Mononuclear cell (primary cell): ENCODE results near the gene RBMX. TPM values are rescaled to one million over a fixed set of nuclear protein-coding genes. Genes with fewer than 3 reads are reported as not detected.

ENCODE experiments used
- H3K27me3 ChIP-seq: 2 replicates; pipeline ENCODE4 v1.6.0; 2011; ENCODE audit warnings: low read length, control low read depth; ENCODE audit not compliant: insufficient read depth
- H3K4me1 ChIP-seq: 2 replicates; pipeline ENCODE4 v1.5.1; 2011; ENCODE audit warnings: mild to moderate bottlenecking, low read length, control low read depth; ENCODE audit not compliant: insufficient read depth
- H3K4me3 ChIP-seq: 2 replicates; pipeline ENCODE4 v1.5.1; 2011; ENCODE audit warnings: mild to moderate bottlenecking, low read length, moderate library complexity
- H3K9me3 ChIP-seq: 2 replicates; pipeline ENCODE4 v1.5.1; 2011; ENCODE audit warnings: low read depth, mild to moderate bottlenecking, control low read depth, low read length
- total RNA-seq: library from RNA; depleted of rRNA; stranded (reverse); fragments of >200 nt; gene quantifications from one replicate; pipeline ENCODE4 v1.2.3, GENCODE V29; 2012

The RBMX gene
- total RNA-seq, 1 donor, result 402 TPM

DNA sequence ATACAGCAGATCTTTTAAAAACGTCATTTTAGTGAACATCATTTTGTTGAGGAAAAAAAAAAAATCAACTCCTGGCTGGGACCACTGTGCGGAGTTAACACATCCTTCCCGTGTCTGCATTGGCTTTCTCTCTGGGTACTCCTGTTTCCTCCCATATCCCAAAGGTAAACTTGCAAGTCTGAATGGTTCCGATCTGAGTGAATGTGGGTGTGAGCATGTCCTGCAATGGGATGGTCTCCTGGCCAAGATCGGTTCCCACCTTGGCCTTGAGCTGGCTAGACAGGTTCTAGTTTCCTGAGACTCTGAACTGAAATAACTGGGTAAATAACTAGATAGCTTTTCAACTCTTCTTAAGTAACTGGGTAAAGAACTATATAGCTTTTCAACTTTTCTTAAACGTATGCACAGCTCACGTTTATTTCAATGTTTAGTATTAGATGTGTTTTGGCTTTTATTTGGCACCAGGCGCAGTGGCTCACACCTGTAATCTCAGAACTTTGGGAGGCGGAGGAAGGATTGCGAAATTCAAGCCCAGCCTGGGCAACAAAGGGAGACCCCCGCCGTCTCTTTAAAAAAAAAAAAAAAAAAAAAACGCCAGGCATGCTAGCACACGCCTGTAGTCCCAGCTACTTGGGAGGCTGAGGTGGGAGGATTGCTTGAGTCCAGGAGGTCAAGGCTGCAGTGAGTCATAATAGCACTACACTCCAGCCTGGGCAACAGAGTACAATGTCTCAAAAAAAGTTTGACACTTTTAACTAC lies 14.0 kb downstream of the RBMX start:
- Histone ChIP-seq H3K9me3 (no peaks in the 10 kb centered on the region), H3K27me3 (no peaks in the 10 kb centered on the region)

DNA sequence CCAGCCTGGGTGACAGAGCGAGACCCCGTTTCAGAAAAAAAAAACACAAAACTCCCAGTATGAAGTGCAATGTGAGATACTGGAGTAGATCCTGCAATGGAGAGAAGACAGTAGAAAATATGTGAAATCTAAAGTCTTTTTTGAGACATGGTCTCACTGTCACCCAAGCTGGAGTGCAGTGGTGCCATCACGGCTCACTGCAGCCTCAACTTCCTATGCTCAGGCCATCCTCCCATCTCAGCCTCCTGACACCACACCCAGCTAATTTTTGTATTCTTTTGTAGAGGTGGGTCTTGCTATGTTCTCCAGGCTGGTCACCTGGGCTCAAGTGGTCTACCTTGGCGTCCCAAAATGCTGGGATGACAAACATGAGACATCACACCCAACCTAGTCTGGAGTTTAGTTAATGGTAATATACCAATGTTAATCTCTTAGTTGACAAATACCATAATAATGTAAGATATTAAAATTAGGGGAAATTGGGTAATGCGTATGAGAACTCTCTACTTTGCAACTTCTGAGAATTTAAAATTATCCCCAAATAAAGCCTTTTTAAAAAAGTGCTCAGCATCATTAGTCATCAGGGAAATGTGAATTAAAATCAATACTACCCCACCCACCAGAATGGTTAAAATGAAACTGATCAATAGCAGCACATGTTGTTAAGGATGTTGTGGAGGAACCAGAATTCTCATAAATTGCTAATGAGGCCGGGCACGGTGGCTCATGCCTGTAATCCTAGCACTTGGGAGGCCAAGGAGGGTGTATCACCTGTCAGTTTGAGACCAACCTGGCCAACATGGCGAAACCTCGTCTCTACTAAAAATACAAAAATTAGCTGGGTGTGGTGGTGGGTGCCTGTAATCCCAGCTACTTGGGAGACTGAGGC lies 15.0 kb downstream of the RBMX start:
- Histone ChIP-seq H3K9me3 (no peaks in the 10 kb centered on the region), H3K4me1 (peaks cover 5% of the 10 kb centered on the region), H3K4me3 (no peak overlapping the region), H3K27me3 (no peaks in the 10 kb centered on the region)

More for the DNA sequence above, 14.0 kb downstream of the RBMX start:
- H3K4me1 ChIP-seq, result peaks cover 5% of the 10 kb centered on the region
- H3K4me3 ChIP-seq, result no peak overlapping the region

DNA sequence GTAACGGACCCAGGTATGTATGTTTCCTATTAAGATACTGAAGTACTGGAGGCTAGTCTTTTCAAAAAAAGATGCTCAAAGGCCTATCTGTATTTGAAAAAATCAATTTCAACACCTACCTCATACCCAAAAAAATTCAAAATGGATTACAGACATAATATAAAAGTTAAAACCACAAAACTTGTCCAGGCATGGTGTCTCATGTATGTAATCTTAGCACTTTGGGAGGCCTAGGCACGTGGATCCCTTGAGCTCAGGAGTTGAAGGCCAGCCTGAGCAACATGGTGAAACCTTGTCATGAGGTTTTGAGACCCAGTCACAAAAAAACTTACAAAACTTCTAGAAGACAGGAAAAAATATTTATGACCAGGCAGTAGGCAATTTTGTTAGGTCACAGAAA lies 16.7 kb downstream of the RBMX start:
- Histone ChIP-seq H3K4me1 (no peaks in the 10 kb centered on the region), H3K9me3 (no peaks in the 10 kb centered on the region), H3K27me3 (no peaks in the 10 kb centered on the region), H3K4me3 (no peak overlapping the region)

DNA sequence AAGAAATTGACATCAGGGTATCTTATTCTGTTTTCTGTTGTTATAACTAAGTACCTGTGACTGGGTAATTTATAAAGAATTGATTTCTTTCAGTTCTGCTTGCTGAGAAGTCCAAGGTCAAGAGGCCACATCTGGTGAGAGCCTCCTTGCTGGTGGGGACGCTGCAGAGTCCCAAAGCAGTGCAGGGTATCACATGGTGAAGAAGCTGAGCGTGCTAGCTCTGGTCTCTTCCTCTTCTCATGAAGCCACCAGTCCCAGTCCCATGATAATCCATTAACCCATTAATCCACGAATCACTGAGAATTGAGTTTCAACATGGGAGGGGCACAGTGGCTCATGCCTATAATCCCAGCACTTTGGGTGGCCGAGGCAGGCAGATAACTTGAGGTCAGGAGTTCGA lies 18.0 kb downstream of the RBMX start:
- H3K4me1 ChIP-seq, result no peaks in the 10 kb centered on the region
- no peaks in the 10 kb centered on the region for H3K27me3 ChIP-seq
- H3K9me3 ChIP-seq, result no peaks in the 10 kb centered on the region
- no peak overlapping the region for H3K4me3 ChIP-seq

DNA sequence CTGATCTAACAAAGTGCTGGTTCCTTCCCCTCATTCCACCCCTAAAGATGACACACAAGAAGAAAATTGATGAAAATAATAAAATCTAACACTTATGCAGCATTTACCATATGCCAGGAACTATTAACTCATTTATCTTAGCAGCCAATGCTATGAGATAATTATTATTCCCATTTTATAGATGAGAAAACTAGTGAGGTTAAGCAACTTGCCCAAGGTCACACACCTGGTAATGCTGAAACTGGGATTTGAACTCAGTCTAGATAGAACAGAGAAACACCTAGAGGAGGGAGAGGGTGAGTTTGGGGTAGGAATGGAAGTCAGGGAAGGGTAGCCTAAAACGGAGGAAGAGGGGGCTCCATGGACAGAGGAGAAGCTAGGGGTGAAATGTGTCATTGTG lies 18.6 kb downstream of the RBMX start:
- H3K4me3 ChIP-seq, result no peak overlapping the region
- no peaks in the 10 kb centered on the region for H3K27me3 ChIP-seq
- peaks cover 4% of the 10 kb centered on the region for H3K4me1 ChIP-seq
- H3K9me3 ChIP-seq, result no peaks in the 10 kb centered on the region

DNA sequence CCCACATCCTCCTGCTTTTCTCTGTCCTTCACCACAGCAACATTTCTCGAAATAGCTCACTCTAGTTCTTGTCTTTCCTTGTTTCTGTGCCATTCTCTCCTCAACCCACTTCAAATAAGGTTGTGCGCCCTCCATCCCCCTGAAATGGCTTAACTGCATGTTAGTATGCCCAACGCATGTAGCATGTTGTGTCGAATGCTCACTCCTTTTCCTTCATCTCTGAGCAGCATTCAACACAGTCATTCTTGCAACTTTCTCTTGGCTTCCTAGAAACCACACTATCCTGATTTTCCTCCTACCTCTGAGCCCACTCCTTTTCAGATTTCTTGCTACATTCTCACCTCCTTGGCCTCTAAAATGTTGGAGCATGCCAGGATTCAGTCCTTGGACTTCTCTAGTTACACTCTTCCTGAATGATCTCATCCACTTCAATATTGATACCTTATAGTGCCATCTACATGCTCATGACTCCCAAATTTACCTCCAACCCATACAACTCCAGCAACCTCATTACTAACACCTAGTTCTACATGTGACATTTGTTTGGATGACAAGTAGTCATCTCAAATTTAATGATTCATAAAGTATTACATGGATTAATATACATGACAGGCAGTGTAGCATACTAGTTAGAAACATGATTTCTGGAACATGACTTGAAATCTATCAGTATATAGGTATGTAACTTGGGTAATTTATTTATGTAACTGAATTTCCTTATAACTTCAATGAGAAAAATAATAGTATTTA lies 22.3 kb downstream of the RBMX start:
- no peaks in the 10 kb centered on the region for H3K9me3 ChIP-seq
- H3K4me3 ChIP-seq, result no peak overlapping the region
- H3K27me3 ChIP-seq, result no peaks in the 10 kb centered on the region
- peaks cover 10% of the 10 kb centered on the region for H3K4me1 ChIP-seq

DNA sequence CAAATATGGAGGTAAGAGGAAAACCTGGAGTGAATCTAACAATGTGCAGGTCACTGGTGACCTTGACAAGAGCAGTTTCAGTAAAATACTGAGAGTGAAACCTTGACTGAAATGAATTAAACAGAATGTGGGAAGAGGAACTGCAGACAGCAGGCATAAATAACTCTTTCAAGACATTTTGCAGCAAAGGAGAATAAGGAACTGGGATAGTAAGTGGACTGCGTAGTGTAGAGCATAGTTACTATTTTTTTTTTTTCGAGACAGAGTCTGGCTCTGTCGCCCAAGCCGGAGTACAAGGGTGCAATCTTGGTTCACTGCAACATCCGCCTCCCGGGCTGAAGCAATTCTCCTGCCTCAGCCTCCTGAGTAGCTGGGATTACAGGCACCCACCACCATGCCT lies 24.0 kb downstream of the RBMX start:
- Histone ChIP-seq H3K27me3 (no peaks in the 10 kb centered on the region), H3K4me1 (peaks cover 10% of the 10 kb centered on the region), H3K9me3 (no peaks in the 10 kb centered on the region), H3K4me3 (no peak overlapping the region)

DNA sequence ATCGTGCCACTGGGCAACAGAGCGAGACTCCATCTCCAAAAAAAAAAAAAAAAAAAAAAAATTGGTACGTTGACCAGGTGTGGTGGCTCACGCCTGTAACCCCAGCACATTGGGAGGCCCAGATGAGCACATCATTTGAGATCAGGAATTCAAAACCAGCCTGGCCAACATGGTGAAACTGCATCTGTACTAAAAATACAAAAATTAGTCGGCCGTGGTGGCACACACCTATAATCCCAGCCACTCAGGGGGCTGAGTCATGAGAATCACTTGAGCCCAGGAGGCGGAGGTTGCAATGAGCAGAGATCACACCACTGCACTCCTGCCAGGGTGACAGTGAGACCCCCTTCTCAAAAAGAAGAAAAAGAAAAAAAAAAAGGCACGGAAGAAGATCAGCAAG lies 24.5 kb downstream of the RBMX start:
- no peak overlapping the region for H3K4me3 ChIP-seq
- peaks cover 10% of the 10 kb centered on the region for H3K4me1 ChIP-seq
- H3K9me3 ChIP-seq, result no peaks in the 10 kb centered on the region
- H3K27me3 ChIP-seq, result no peaks in the 10 kb centered on the region

DNA sequence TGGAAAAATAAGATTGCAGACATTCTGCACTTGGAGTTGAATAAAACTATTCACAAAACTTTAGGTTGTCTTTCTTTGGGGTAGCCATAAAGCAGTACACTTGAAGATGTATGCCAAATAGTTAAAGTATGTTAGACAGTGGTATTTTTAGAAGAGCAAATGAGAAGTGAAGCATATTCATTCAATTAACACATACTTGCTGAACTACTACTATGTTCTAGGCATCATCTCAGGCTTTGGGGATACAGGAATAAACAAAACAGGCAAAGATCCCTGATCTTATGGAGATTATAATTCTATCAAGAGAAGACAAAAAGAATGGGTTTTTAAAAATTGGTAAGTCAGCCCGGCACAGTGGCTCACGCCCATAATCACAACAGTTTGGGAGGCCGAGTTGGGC lies 29.0 kb downstream of the RBMX start:
- Histone ChIP-seq H3K4me3 (no peak overlapping the region), H3K9me3 (no peaks in the 10 kb centered on the region), H3K27me3 (no peaks in the 10 kb centered on the region), H3K4me1 (peaks cover 9% of the 10 kb centered on the region)

DNA sequence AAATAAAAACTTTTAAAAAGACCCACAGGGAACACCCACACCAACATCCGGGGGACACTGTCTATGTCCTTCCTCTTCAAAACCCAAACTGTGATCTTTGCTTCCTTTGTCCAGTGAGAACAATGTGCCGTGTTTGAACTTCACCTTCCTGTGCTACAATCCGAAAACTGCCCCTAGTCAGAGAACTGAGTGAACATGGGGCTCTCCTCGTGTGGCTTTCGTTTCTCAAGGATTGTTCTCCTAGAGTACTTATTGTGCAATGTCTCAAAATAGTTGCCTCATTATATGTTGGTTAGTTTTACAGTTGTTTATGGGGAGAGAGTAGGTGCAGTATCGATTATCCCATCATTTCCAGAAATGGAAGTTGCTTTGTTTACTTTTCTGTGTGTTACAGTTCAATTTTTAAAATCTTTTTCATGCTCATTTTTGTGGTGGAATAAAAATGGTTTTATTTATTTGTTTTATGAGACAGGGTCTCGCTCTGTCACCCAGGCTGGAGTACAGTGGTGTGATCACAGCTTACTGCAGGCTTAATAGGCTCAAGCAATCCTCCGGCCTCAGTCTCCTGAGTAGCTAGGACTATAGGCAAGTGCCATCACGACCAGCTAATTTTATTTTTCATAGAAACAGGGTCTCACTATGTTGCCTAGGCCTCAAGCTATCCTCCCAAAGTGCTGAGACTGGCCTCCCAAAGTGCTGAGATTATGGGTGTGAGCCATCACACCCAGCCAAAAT lies 29.9 kb downstream of the RBMX start:
- Histone ChIP-seq H3K4me1 (peaks cover 3% of the 10 kb centered on the region), H3K9me3 (no peaks in the 10 kb centered on the region), H3K4me3 (no peak overlapping the region), H3K27me3 (no peaks in the 10 kb centered on the region)

DNA sequence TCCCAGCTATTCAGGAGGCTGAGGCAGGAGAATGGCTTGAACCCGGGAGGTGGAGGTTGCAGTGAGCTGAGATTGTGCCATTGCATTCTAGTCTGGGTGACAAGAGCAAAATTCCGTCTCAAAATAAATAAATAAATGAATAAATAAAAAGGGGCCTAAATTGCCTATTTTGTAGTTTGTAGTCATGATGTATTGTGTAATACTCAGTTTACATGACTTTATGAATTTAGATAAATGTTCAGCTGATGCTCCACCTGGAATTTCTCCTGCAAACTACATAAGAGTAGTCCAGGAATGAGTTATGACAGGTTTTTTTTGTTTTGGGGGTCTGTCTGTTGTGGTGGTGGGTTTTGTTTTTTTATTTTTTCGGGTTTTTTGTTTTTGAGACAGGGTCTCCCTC lies 31.1 kb downstream of the RBMX start:
- peaks cover 3% of the 10 kb centered on the region for H3K4me1 ChIP-seq
- H3K27me3 ChIP-seq, result no peaks in the 10 kb centered on the region
- no peaks in the 10 kb centered on the region for H3K9me3 ChIP-seq
- H3K4me3 ChIP-seq, result no peak overlapping the region

DNA sequence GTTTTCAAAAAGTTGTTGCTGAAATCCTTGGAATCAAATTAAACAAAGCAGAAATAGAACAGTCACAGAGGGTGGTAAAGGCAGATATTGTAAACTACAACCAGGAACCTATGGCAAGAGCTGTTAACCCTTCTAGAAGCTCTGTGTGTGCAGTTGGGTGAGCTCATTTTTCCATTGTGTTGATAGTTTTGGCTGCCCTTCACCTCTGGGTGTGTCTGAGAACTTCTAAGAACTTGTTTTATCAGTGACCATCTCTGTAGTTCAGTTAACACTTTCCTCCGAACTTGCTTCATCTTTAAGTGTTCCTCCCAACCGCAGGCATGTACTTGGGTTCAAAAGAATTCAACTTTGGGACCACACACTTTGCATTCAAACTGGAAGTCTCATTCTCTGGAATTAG lies 32.7 kb downstream of the RBMX start:
- Histone ChIP-seq H3K9me3 (no peaks in the 10 kb centered on the region), H3K27me3 (no peaks in the 10 kb centered on the region), H3K4me3 (no peak overlapping the region), H3K4me1 (peaks cover 3% of the 10 kb centered on the region)

DNA sequence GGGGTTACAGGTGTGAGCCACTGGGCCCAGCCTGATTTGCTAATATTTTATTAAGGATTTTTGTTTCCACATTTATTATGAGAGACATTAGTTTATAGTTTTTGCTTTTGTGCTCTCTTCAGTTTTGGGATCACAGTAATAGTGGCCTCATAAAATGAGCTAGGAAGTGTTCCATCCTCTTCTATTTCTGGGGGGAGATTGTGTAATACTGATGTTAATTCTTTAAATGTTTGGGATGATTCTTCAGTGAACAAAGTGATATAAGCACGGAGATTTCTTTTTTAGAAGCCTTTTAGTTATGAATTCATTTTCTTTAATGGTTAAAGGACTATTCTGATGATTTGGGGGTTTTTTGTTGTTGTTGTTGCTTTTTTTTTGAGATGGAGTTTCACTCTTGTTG lies 41.3 kb downstream of the RBMX start:
- no peaks in the 10 kb centered on the region for H3K27me3 ChIP-seq
- no peaks in the 10 kb centered on the region for H3K9me3 ChIP-seq
- no peaks in the 10 kb centered on the region for H3K4me1 ChIP-seq
- no peak overlapping the region for H3K4me3 ChIP-seq

DNA sequence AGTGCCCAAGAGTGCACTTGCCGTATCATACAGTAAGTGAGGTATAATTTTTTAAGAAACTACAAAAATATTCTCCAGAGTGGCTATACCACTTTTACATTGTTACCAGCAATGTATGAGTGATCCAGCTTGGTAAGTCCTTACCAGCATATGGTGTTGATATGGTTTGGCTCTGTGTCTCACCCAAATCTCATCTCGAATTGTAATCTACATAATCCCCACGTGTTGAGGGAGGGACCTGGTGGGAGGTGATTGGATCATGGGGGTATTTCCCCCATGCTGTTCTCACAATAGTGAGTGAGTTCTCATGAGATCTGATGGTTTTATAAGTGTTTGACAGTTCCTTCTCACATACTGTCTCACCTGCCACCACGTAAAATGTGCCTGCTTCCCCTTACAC lies 44.8 kb downstream of the RBMX start:
- H3K4me3 ChIP-seq, result no peak overlapping the region
- H3K27me3 ChIP-seq, result no peaks in the 10 kb centered on the region
- H3K9me3 ChIP-seq, result no peaks in the 10 kb centered on the region
- H3K4me1 ChIP-seq, result no peaks in the 10 kb centered on the region
